HG03354 (cell line): ENCODE data around the gene NUP153.
"Not testable (repeated sequence)": the region's sequence is repeated elsewhere in the genome, so short reads cannot be mapped to it uniquely, and the experiment has no call there.

ENCODE experiments used
- ATAC-seq: cut with Tn5 transposase; IDR thresholded peaks from one replicate; pipeline ENCODE4 v1.9.1; 2021; ENCODE audit warnings: mild to moderate bottlenecking; ENCODE audit not compliant: unreplicated experiment, poor library complexity, severe bottlenecking

The NUP153 gene

GRCh38 chr6:17706580-17707370 is at the start of gene NUP153:
TSS of gene NUP153 (minus strand) at chr6:17706925. CDS start at chr6:17706387, 538 bp downstream.
- ATAC-seq: peak; percentile 64

GRCh38 chr6:17754254-17754653 is 47.5 kb upstream of the NUP153 start:
- no peak for ATAC-seq

- ATAC-seq: not testable (repeated sequence)
Observed at GRCh38 chr6:17745324-17745723, 38.6 kb upstream of the NUP153 start.

- not testable (repeated sequence) for ATAC-seq
Observed at GRCh38 chr6:17744757-17745308, 38.1 kb upstream of the NUP153 start.

GRCh38 chr6:17744019-17744756 is 37.5 kb upstream of the NUP153 start:
- ATAC-seq: no peak

GRCh38 chr6:17741507-17741906 is 34.8 kb upstream of the NUP153 start:
- ATAC-seq: no peak

GRCh38 chr6:17740559-17741220 is 34.0 kb upstream of the NUP153 start:
- no peak for ATAC-seq

GRCh38 chr6:17737704-17738252 is 31.1 kb upstream of the NUP153 start:
- ATAC-seq: no peak

GRCh38 chr6:17735311-17735710 is 28.6 kb upstream of the NUP153 start:
- ATAC-seq: not testable (repeated sequence)

- no peak for ATAC-seq
Observed at GRCh38 chr6:17730078-17730704, 23.5 kb upstream of the NUP153 start.

- ATAC-seq: no peak
Observed at GRCh38 chr6:17729223-17730077, 22.7 kb upstream of the NUP153 start.

GRCh38 chr6:17728551-17729222 is 22.0 kb upstream of the NUP153 start:
- ATAC-seq: no peak

- no peak for ATAC-seq
Observed at GRCh38 chr6:17725083-17725482, 18.4 kb upstream of the NUP153 start.

- ATAC-seq: no peak
Observed at GRCh38 chr6:17724341-17724740, 17.6 kb upstream of the NUP153 start.

- ATAC-seq: no peak
Observed at GRCh38 chr6:17721671-17722070, 14.9 kb upstream of the NUP153 start.

GRCh38 chr6:17719323-17720041 is 12.8 kb upstream of the NUP153 start:
- ATAC-seq: no peak

GRCh38 chr6:17716221-17716620 is 9.5 kb upstream of the NUP153 start:
- ATAC-seq: no peak
